IMR-90 (cell line): Measurements from ENCODE around the gene EML6. TPM values are rescaled to one million over a fixed set of nuclear protein-coding genes. Genes with fewer than 3 reads are reported as not detected.

Source experiments
- ATAC-seq: fragments of 200-7000 bp; cut with Tn5 transposase; 2 replicates; pipeline ENCODE4 v1.9.1; 2020; ENCODE audit warnings: low read depth, mild to moderate bottlenecking, moderate library complexity
- BruUV-seq: library from RNA; stranded (reverse); fragments of 400-500 nt; replicated peaks from 2 replicates; lab custom pipeline; 2021; lab: Mats Ljungman, UMichigan
- CTCF ChIA-PET: fragments of 300-600 bp; formaldehyde crosslinking; extraction: SDS; loops from one replicate; lab custom pipeline; 2021; ENCODE audit warnings: antibody characterized with exemption; lab: Yijun Ruan, JAX
- POLR2A ChIA-PET: fragments of 300-600 bp; sonication (Branson Sonifier 250); formaldehyde crosslinking; loops from one replicate; lab custom pipeline; 2022; ENCODE audit warnings: antibody characterized with exemption; ENCODE audit not compliant: unreplicated experiment; lab: Charles Lee
- DNase-seq: peaks from one replicate; pipeline ENCODE4 v3.0.0; 2013
- H2AFZ ChIP-seq: replicated peaks from 2 replicates; pipeline ENCODE3; 2013; ENCODE audit warnings: low read length, mild to moderate bottlenecking; ENCODE audit not compliant: poor library complexity
- H2AK5ac ChIP-seq: 2 replicates; pipeline ENCODE4 v1.6.1; 2013; ENCODE audit warnings: low read depth, low read length, inconsistent platforms
- H2AK9ac ChIP-seq: replicated peaks from 2 replicates; pipeline ENCODE3; 2013; ENCODE audit warnings: mild to moderate bottlenecking, low read depth, low read length, moderate library complexity; ENCODE audit not compliant: poor library complexity
- H2BK120ac ChIP-seq: 2 replicates; pipeline ENCODE4 v1.6.1; 2013; ENCODE audit warnings: low read depth, low read length, inconsistent platforms
- H2BK15ac ChIP-seq: 3 replicates; pipeline ENCODE4 v1.6.1; 2013; ENCODE audit warnings: low read depth, low read length, inconsistent platforms
- H2BK20ac ChIP-seq: 2 replicates; pipeline ENCODE4 v1.6.1; 2013; ENCODE audit warnings: low read depth, mild to moderate bottlenecking, inconsistent platforms, low read length, moderate library complexity
- H2BK5ac ChIP-seq: 2 replicates; pipeline ENCODE4 v1.6.1; 2013; ENCODE audit warnings: mild to moderate bottlenecking, low read depth, low read length, inconsistent platforms; ENCODE audit not compliant: poor library complexity, severe bottlenecking
- H3K14ac ChIP-seq: replicated peaks from 2 replicates; pipeline ENCODE4 v1.6.1; 2013; ENCODE audit warnings: low read depth, low read length, inconsistent platforms
- H3K18ac ChIP-seq: 2 replicates; pipeline ENCODE4 v1.6.1; 2013; ENCODE audit warnings: low read depth, low read length, control low read depth
- H3K23ac ChIP-seq: 2 replicates; pipeline ENCODE4 v1.6.1; 2013; ENCODE audit warnings: low read depth, low read length, inconsistent platforms
- H3K27ac ChIP-seq: 2 replicates; pipeline ENCODE4 v1.5.1; 2013; ENCODE audit warnings: mild to moderate bottlenecking, control low read depth, low read length; ENCODE audit not compliant: insufficient read depth
- H3K27me3 ChIP-seq: 2 replicates; pipeline ENCODE4 v1.6.1; 2013; ENCODE audit warnings: low read length; ENCODE audit not compliant: control insufficient read depth, insufficient read depth
- H3K36me3 ChIP-seq: 2 replicates; pipeline ENCODE4 v1.6.1; 2013; ENCODE audit warnings: low read length, mixed read lengths; ENCODE audit not compliant: control insufficient read depth, insufficient read depth
- H3K4ac ChIP-seq: 2 replicates; pipeline ENCODE4 v1.6.1; 2013; ENCODE audit warnings: low read depth, low read length, inconsistent platforms
- H3K4me1 ChIP-seq: 2 replicates; pipeline ENCODE4 v1.6.1; 2013; ENCODE audit warnings: low read length, mixed read lengths; ENCODE audit not compliant: control insufficient read depth, insufficient read depth
- H3K4me2 ChIP-seq: 2 replicates; pipeline ENCODE4 v1.6.1; 2013; ENCODE audit warnings: low read depth, mild to moderate bottlenecking, control low read depth, low read length, moderate library complexity
- H3K4me3 ChIP-seq: 2 replicates; pipeline ENCODE4 v1.5.1; 2013; ENCODE audit warnings: low read depth, mild to moderate bottlenecking, control low read depth, low read length, moderate library complexity; ENCODE audit not compliant: insufficient read depth
- H3K56ac ChIP-seq: 2 replicates; pipeline ENCODE4 v1.6.1; 2013; ENCODE audit warnings: low read length, inconsistent platforms; ENCODE audit not compliant: insufficient read depth; ENCODE audit errors: extremely low read depth
- H3K79me1 ChIP-seq, 2 experiments: 2 replicates each; pipeline ENCODE4 v1.6.1; 2013; ENCODE audit warnings: low read length in 2 of 2, inconsistent platforms in 1 of 2, low read depth in 1 of 2
- H3K9ac ChIP-seq: 2 replicates; pipeline ENCODE4 v1.6.1; 2013; ENCODE audit warnings: low read depth, low read length, control low read depth
- H3K9me1 ChIP-seq: 2 replicates; pipeline ENCODE4 v1.6.1; 2013; ENCODE audit warnings: low read length, inconsistent platforms; ENCODE audit not compliant: insufficient read depth
- H3K9me3 ChIP-seq: 2 replicates; pipeline ENCODE4 v1.6.1; 2013; ENCODE audit warnings: low read length; ENCODE audit not compliant: control insufficient read depth, insufficient read depth
- H4K20me1 ChIP-seq: 2 replicates; pipeline ENCODE4 v1.6.1; 2013; ENCODE audit warnings: low read length, inconsistent platforms; ENCODE audit not compliant: insufficient read depth
- H4K5ac ChIP-seq: 2 replicates; pipeline ENCODE4 v1.6.1; 2013; ENCODE audit warnings: mild to moderate bottlenecking, low read depth, low read length, control low read depth
- H4K8ac ChIP-seq, 2 experiments: 2 replicates each; pipeline ENCODE4 v1.6.1; 2013; ENCODE audit warnings: low read depth in 2 of 2, low read length in 2 of 2, control low read depth in 1 of 2, inconsistent platforms in 1 of 2
- H4K91ac ChIP-seq: 2 replicates; pipeline ENCODE4 v1.6.1; 2013; ENCODE audit warnings: low read depth, low read length, inconsistent platforms; ENCODE audit not compliant: insufficient read depth
- RAD21 ChIP-seq: IDR thresholded peaks from 2 replicates; pipeline ENCODE4 v1.6.1; 2012; ENCODE audit warnings: low read length, improper control_type of control experiment
- WGBS, 2 experiments: methylation state at CpG; one replicate each; pipeline versions ENCODE4 v1.1.5 to v1.1.7; 2013; ENCODE audit warnings: missing lambda C conversion rate in 2 of 2; ENCODE audit not compliant: insufficient read length in 1 of 2; ENCODE audit errors: extremely low coverage in 2 of 2; 5-methylcytosine and 5-hydroxymethylcytosine counted together
- dilution Hi-C: fragments of 300-500 bp; cut with HindIII; formaldehyde crosslinking; loops from one replicate; pipeline ENCODE4 v1.14.3; 2018; ENCODE audit warnings: low sequenced_read_pairs; ENCODE audit not compliant: unreplicated experiment
- in situ Hi-C: fragments of 300-500 bp; cut with MboI; formaldehyde crosslinking; loops from 3 replicates; pipeline ENCODE4 v1.14.3; 2019; ENCODE audit warnings: low sequenced_read_pairs, inconsistent platforms, mixed read lengths
- intact Hi-C: fragments of 100-400 bp; cut with micrococcal nuclease; formaldehyde crosslinking; loops from 2 replicates; pipeline ENCODE4 v1.10.0; 2022
- polyA plus RNA-seq, 3 experiments: library from polyadenylated mRNA; depleted of rRNA; stranded (reverse); fragments of >200 nt; gene quantifications; 2 replicates each; pipeline ENCODE4 v1.2.3, GENCODE V29; 2012; ENCODE audit warnings: low replicate concordance in 1 of 3
- total RNA-seq: library from RNA; depleted of rRNA; stranded (reverse); fragments of >200 nt; gene quantifications from 2 replicates; pipeline ENCODE4 v1.2.3, GENCODE V29; 2012

The EML6 gene
- total and polyA plus RNA-seq, 2 of the 4 experiments (the other 2 are of a cell fraction), result 0.18 to 0.19 TPM

GRCh38 chr2:54687595-54688152 lies 35.8 kb upstream of the EML6 start:
- Histone ChIP-seq H2BK20ac (no peak overlapping the region), H3K27me3 (peaks cover 3% of the 10 kb centered on the region; the same call in 1 of the 2 replicates), H3K79me1 (no peaks in the 10 kb centered on the region), H4K20me1 (no peaks in the 10 kb centered on the region), H2AK5ac (no peak overlapping the region), H2AFZ (no peak overlapping the region), H3K9me3 (no peaks in the 10 kb centered on the region), H4K8ac (no peak overlapping the region), H2AK9ac (no peak overlapping the region), H3K4me1 (no peaks in the 10 kb centered on the region), H3K4me2 (no peak overlapping the region), H2BK120ac (no peak overlapping the region), H2BK15ac (no peak overlapping the region), H3K27ac (no peak overlapping the region), H3K4me3 (no peak overlapping the region), H2BK5ac (no peak overlapping the region), H3K14ac (no peak overlapping the region), H3K23ac (no peak overlapping the region), H3K9ac (no peak overlapping the region), H3K9me1 (no peaks in the 10 kb centered on the region), H3K18ac (no peak overlapping the region), H4K5ac (no peak overlapping the region), H4K91ac (no peak overlapping the region), H3K4ac (no peak overlapping the region), H3K56ac (no peak overlapping the region), H3K36me3 (no peaks in the 10 kb centered on the region)
- ChIA-PET POLR2A (no interaction called here), CTCF (no interaction called here)
- BruUV-seq, result no TSS peak
- 80% methylated on average over 1 of the region's 4 CpGs; no CpG with 5 or more reads in 1 of the 2 experiments for WGBS, 2 experiments
- intact Hi-C loops, result no loop called here
- no peak for TF ChIP-seq RAD21
- dilution Hi-C loops, result no loop called here
- ATAC-seq, result no peak
- in situ Hi-C loops, result no loop called here
- no peak for DNase-seq
